CD4-positive, alpha-beta T cell treated with Interleukin-10 for 1 hour (primary cell): ENCODE results near the gene PMAIP1.
A peak's percentile ranks its signal among the peaks of the same experiment; 100 is the strongest.

Experiments used
- DNase-seq: peaks from one replicate; pipeline ENCODE4 v3.0.0-alpha.2; 2020

The PMAIP1 gene

DNA sequence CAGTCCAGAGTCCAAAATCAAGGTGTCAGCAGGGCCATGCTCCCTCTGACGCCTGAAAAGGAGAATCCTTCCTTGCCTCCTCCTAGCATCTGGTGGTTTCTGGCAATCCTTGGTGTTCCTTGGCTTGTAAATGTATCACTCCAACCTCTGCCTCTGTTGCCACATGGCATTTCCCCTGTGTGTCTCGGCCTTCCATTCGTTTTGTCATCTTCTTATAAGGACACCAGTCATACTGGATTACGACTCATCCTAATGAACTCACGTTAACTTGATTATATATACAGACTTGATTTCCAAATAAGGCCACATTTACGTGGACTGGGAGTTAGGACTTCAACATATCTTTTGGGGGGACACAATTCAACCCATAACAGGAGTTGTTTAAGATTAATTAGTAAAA is 15.8 kb downstream of the PMAIP1 start:
- no peak for DNase-seq

DNA sequence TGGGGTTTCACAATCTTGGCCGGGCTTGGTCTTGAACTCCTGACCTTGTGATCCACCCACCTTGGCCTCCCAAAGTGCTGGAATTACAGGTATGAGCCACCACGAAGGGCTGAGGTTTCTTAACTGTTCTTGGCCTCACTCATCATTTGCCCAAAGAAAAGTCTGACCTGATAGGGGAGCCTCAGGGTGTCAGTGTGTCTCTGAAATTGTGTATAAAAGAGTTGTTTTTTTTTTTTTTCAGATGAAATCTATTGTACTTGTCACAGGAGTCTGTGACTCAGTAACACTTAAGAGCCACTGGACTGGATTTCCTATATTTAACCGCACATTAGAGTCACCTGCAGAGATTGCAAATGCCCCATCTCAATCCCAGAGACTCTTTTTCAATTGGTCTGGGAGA is 16.9 kb downstream of the PMAIP1 start:
- DNase-seq = no peak

DNA sequence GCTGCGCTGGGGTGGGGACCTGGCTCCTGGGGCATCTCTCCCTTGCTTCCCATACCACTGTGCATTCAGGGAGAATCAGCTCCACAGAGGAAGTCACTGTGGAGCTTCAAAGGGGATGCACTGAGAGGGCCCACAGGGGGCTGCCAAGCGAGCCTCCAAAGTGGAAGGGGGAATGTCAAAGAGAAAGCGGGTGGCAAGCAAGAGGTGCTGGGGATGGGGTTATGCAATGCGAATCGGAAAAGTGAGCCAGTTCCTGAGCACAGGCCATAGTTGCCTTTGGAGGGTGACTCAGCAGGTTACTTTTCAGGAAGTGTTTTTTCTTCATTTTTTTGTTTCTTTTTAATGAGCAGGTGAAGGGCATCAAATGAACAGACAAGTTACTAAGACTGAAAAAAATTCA is 17.6 kb downstream of the PMAIP1 start:
- DNase-seq = no peak

DNA sequence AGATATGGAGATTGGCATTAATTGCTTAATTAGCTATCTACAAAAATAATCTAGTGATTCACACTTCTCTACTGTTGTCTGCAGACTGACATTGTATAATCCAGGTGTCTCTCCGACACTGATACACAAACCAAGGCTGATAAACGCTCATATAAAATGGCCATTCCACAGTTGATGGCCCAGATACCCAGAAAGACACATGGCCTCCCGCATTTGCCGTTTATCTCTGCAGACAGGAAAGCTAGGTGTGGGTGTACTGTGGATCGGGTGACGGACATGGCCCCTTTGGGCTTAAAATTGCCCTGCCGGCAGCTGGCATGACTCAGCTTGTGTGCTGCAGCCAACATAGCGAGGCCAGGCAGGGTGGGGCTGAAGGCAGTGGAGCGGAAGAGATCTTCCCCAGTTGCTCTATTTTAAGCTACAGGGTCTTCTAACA is 18.5 kb downstream of the PMAIP1 start:
- no peak for DNase-seq

DNA sequence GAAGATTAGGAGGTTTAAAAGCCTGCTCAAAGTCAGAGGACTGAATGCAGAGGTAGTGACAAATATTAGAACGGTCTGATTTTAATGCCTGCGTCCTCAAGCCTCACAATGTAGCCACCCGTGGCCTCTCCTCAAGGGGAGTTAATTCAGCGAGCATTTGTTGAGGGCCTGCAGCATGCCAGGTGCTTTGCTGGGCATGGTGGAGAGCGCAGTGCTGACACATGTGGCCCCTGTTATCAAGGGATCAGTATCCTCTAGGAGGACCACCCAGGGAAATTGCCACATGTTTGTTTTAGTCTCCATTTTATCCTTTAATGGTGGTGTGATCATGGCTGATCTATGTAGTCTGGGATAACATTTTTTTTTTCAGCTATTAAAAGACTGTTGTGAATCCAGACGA is 19.2 kb downstream of the PMAIP1 start:
- DNase-seq = no peak

DNA sequence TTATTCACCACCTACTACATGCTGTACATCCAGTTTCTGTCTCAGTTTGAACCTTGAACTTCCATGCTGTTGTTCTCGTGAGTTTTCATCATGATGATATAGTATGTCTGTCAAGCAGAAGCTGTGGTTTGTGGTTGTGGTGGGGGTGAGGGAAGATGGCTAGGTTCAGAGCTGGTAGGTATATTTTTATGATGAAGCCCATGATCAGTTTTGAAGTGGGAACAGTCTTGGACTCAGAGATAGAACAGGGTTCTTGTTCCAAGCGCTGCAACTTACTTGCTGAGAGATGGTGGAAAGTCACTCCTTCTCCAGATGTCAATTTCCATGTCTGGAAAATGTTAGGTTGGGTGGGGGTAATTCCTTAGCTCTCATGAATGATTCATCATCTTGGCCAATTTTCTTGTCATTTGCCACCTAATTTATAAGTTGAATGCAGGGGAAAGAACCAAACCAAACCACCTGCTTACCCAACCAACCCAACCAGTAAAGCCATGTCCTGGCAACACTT is 21.6 kb downstream of the PMAIP1 start:
- peak; percentile 34 for DNase-seq

DNA sequence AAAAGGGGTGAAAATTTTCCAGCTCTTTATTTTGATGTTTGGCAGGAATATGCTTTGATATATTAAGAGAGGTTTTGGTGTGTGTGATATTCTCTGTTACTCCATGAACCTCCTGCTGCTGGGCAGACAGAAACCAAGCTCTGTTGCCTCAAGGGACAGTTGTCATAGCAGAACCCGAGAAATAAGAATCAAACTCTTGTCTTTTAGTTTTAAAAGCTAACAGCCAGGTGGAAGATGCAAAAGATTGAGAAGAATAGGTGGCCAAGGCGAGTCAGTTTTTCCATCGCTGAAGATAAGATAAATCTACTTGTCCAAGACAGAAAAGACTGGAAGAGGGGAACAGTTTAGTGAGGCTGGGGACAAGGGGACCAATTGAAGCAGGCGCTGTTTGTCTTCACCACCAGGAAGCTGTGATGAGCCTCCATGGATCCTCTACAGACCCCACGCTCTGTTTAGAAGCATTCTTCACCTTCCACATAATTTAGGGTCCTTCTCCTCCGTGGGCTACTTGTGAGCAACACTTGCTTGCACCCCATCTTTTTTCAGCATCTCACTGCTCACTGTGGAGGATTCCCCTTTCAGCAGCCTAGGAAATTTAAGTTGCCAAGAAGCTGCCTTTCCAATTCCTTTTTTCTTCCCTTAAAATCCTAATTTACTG is 23.9 kb downstream of the PMAIP1 start:
- no peak for DNase-seq

DNA sequence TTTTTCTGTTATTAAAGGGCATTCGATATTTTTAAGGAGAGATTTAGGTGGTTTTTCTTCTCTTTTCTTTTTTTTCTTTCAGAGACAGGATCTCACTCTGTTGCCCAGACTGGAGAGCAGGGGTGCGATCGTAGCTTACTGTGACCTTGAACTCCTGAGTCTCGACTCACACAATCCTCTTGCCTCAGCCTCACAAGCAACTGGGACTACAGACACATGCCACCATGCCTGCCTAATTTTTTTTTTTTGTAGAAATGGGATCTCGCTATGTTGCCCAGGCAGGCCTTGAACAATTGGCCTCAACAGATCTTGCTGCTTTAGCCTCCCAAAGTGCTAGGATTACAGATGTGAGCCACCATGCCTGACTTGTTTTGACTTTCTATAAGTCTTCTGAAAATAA is 26.3 kb downstream of the PMAIP1 start:
- no peak for DNase-seq

DNA sequence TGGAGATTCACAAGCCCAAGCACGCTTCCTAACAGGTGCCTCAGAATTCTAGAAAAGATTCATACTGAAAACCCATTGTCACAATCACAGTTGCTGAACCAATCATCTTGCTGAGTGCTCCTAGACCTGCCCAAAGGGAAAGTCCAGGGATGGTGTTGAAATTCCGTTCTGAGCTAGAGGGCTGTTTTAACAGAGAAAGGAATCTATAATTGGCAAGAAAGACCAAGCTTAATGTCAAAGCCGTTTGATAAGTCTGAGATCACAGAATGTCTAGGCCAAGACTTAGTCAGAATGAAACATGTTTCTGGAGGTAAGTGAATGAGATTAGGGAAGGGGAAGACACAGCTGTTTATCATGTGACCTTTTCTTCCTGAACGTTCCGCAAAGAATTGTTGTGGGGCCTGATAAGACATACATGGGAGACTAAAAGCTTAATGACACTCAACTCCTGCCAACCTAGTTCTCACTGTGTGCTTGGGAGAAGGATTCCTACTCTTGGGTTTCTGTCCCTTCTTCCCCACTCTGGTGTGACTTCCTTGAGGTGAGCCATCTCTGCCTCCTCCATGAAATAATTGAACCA is 27.5 kb downstream of the PMAIP1 start:
- DNase-seq = no peak

DNA sequence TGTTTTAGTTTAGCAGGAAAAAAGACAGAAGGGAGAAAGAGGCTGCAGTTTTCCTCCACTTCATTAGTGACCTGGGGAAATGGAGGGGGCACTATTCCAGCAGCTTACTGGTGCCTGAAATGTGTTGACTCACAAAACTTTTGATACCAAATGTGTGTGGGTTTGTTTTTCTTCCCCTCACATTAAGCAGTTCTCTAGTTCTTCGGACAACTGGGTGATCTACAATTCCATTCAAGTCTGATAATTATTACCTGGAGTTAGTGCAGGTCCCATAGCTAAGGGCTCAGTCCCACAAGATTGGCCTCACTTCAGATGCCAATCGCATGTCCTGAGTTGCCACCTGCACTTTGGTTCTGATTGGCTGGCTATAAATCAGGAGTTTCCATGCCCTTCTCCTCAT is 28.4 kb downstream of the PMAIP1 start:
- DNase-seq = no peak

DNA sequence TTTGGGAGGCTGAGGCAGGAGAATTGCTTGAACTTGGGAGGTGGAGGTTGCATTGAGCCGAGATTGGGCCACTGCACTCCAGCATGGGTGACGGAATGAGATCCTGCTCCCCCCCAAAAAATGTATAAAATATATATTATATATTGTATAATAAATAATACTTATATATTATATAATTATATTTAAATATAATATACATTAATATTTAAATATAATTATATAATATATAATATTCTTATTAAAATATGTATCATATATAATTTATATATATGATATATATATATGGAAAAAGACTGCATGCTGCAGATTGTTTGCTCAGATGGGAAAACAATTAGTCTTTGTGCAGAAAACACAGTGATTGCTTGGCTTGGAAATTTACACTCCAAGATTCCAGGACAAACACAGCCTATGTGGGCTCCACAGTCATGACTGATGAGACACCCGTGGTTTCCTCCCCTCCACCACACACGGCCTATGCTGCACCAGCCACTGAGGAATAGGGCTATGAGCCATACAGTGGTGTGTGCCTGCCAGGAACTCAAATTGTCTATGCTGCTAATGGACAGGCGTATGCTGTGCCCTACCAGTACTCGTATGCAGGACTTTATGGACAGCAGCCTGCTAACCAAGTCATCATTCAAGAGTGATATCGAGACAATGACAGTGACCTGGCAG is 30.0 kb downstream of the PMAIP1 start:
- no peak for DNase-seq

DNA sequence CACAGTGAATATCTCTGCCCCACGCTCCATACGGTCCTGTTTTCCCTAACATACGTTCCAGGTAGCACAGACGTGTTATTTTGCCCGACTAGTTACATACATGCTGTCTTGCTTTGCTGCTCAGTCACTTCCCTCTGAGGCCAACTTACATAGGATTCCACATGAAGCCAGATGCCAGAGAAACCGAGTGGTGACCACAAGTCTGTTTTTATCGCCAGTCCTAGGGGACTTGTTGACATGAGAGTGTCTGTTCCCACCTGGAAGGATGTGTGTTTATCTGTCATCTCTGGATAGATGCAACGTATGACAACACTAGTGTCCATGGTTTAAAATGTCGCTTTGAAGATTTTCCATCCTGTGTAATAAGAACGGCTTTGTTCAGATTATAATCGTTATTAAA is 32.6 kb downstream of the PMAIP1 start:
- DNase-seq = no peak

DNA sequence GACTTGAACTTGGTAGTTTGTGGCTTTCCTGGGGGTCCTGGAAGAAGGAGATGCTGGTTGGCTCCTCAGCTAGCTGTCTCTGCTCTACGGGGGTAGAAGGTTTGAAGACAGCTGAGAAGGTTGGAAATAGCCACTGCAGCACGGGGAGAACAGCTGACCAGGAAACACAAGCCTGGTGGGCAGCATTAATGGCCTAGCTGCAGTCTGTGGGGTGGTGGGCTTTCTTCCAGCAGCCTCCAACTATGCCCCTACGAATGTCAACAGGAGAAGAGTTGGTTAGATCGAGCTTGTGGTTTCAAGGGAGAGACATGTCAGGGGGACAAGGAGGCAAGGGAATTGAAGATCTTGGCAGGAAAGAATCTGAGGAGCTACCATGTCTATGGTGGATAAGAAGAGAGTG is 38.9 kb downstream of the PMAIP1 start:
- no peak for DNase-seq

DNA sequence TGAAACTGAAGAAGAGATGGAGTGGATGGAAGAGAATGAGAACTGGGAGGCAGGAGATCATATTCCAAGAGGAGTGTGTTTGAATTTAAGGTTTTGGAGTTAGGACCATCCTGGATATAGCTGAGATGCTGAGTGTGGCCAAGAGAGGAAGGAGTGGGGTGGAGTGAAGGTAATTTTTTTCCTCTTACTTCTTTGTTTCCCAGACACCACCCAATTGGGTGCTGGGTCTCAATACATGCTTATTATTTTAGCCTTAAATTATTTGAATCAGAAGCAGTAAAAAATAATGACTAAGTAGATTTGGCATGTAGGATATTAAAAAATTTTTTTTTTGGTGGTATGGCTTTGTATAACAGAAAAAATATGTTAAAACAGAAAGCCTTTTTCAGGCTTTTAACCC is 39.3 kb downstream of the PMAIP1 start:
- DNase-seq = no peak

DNA sequence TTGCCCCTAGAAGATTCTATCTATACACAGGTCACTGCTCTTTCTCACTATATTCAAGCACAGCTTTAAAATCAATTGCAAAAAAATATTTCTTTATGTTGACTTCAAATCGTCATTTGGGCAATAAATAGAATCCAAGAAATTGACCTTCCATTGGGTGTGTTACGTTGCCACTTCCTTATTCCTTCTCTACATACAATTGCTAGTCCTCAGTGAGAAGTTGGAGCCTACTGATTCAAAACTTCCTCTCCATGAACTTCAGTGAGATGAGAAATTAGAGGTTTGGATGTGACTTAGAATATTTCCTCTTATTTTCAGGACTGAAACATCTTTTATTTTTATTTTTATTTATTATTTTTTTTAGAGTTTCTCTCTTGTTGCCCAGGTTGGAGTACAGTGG is 40.3 kb downstream of the PMAIP1 start:
- DNase-seq = no peak

DNA sequence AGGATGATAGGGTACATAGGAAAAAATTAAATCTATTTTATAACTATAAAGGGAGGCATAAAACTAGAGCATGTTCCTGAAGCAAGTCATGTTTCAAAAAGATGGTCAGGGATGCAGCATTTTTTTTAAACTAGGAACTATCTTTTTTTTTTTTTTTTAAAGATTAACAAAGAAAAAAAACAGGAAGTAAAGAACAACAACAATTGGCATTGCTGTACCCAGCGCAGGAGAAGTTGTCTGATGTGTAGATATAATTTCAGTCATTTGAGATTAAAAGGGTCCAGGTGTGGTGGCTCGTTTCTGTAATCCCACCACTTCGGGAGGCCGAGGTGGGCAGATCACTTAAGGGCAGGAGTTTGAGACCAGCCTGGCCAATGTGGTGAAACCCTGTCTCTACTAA is 41.5 kb downstream of the PMAIP1 start:
- no peak for DNase-seq

DNA sequence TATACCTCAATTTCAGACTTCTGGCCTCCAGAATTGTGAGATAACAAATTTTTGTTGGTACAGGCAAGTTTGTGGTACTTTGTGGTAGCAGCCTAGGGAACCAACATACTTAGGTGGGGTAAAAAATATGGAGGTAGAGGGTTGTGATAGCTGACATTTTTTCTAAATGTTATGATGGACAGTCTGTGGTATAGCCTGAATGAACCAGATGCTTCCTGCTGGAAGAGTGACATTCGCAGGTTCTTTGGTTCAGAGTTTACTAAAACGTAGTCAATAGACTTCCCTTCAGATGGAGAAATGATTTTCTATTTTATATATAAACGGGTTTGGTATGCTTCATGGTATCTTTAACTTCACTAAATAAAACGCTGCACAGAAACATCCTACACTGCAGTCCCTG is 42.8 kb downstream of the PMAIP1 start:
- DNase-seq = no peak

DNA sequence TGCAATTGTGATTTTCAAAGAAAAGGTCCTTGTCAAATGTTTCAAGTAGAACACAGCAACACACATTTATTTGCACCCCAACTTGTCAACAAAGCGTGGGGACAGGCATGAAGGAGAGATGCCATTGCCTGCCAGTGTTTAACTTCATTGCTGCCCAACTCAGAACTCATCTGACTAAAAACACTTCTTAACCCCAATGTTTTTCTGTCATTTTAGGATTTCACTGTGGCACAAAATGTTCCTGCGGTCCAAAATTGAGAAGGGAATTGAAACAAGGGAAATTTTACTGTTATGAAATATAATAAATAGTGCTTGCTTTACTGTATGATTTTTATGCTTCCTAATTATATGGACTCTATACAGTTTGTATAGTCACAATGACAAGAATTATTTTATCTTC is 45.7 kb downstream of the PMAIP1 start:
- DNase-seq = no peak

DNA sequence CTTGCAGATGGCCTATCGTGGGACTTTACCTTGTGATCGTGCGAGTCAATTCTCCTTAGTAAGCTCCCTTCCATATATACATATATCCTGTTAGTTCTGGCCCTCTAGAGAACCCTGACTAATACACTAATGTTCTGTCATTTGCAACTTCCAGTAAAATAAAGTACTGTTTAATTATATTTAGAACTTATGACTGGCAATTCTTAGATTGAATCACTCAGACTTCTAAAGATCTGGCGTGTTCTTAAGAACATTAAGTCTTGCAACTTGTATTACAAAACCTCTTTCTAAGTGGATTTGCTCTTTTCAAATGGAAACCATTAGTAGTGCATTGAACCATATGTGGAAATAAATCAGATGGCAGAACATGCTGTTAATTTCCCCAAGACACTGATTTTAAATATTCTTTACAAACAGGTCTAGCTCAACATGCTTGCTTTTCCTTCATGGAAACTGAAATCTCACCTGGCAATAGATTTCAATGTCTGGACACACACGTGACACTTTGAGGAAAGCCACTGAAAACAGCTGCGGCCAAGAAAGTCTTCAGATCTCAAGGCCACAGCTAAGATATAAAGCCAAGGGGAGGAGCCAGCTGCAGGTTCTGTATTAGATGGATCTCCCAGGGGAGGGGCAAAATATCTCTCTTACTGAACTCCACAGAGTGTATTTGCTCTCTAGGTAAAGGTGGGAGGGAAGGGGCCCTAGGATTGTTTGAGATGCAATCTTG is 50.6 kb downstream of the PMAIP1 start:
- DNase-seq = no peak

DNA sequence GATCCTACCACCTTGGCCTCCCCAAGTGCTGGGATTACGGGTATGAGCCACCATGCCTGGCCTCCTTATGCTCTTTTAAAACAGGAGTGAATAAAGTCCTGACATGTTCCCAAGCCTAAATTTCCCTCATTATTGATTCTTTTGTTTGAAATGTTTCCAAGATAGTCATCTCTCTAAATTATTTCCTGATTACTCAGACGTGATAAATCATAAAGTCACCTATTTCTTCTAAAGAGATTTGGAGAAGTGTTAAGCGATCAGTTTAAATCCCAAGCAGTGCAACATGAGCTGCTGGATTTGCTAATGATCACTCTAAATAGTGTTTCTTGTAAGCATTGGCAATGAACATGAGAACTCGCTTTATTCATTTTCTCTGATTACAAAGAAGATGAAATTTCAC is 51.8 kb downstream of the PMAIP1 start:
- no peak for DNase-seq

DNA sequence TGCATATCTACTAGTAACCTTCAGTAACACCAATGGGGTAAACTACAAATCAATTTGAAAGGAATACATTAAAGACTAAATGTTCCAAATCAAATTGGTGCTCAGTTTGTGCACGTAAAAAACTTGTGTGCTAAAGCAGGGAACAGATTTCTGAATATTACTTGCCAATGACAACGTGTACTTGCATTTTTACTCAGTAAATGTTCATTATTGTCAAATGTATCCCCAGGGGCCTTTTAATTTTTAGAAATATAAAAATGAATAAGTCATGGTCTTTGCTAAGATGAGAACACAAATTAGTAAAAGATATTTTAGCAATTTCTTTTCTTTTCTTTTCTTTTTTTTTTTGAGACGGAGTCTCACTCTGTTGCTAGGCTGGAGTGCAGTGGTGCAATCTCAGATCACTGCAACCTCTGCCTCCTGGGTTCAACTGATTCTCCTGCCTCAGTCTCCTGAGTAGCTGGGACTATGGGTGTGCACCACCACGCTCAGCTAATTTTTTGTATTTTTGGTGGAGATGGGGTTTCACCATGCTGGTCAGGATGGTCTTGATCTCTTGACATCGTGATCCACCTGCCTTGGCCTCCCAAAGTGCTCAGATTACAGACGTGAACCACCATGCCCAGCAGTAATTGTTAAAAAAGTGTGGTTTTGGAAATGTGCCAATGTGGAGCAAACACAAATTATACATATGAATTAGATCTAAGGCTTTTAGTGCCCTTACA is 52.6 kb downstream of the PMAIP1 start:
- DNase-seq = no peak
